Measurements from ENCODE around the gene XRRA1. TPM values are rescaled to one million over a fixed set of nuclear protein-coding genes. Genes with fewer than 3 reads are reported as not detected.

The XRRA1 gene
- total RNA-seq, 1 experiment from 2014 or later = 10.4 TPM

DNA sequence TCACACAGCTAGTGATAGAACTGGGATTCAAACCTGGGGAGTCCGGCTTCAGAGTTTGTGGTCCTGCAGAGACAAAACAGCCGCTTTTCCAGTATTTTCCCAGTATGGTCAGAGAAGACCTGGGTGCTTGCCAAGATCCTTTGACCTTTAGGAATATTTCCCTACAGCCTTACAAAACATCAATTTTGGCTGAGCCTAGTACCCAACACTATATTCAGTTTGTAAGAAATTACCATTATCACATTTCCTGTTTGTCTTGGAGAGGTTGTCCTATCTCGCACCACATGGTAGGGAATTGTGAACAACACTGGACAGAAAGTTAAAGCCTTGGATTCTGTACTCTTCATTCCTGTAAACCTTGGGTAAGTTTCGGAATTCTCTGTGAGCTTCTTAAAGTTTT is 29.1 kb upstream of the XRRA1 start:
- H3K9me3 Mint-ChIP-seq = no peaks in the 10 kb centered on the region
- H3K27ac Mint-ChIP-seq = no peak overlapping the region
- no peak overlapping the region for H3K4me3 Mint-ChIP-seq
- TF ChIP-seq ZNF416 (CRISPR knock-in tag; IDR thresholded peaks at IDR 0.05) = no peak
- TF ChIP-seq, protein P1, sequence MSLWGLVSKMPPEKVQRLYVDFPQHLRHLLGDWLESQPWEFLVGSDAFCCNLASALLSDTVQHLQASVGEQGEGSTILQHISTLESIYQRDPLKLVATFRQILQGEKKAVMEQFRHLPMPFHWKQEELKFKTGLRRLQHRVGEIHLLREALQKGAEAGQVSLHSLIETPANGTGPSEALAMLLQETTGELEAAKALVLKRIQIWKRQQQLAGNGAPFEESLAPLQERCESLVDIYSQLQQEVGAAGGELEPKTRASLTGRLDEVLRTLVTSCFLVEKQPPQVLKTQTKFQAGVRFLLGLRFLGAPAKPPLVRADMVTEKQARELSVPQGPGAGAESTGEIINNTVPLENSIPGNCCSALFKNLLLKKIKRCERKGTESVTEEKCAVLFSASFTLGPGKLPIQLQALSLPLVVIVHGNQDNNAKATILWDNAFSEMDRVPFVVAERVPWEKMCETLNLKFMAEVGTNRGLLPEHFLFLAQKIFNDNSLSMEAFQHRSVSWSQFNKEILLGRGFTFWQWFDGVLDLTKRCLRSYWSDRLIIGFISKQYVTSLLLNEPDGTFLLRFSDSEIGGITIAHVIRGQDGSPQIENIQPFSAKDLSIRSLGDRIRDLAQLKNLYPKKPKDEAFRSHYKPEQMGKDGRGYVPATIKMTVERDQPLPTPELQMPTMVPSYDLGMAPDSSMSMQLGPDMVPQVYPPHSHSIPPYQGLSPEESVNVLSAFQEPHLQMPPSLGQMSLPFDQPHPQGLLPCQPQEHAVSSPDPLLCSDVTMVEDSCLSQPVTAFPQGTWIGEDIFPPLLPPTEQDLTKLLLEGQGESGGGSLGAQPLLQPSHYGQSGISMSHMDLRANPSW (CRISPR knock-in tag; conservative IDR thresholded peaks at IDR 0.05; ENCODE audit: low read depth) = no peak
- no peak for TF ChIP-seq PRRX2 (CRISPR knock-in tag; IDR thresholded peaks at IDR 0.05)
- TF ChIP-seq, protein P2, sequence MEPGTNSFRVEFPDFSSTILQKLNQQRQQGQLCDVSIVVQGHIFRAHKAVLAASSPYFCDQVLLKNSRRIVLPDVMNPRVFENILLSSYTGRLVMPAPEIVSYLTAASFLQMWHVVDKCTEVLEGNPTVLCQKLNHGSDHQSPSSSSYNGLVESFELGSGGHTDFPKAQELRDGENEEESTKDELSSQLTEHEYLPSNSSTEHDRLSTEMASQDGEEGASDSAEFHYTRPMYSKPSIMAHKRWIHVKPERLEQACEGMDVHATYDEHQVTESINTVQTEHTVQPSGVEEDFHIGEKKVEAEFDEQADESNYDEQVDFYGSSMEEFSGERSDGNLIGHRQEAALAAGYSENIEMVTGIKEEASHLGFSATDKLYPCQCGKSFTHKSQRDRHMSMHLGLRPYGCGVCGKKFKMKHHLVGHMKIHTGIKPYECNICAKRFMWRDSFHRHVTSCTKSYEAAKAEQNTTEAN (CRISPR knock-in tag; IDR thresholded peaks at IDR 0.05) = no peak
- no peak for TF ChIP-seq FOXP1 (CRISPR knock-in tag; IDR thresholded peaks at IDR 0.05; ENCODE audit: borderline replicate concordance)
- no peak for TF ChIP-seq NFE2L1 (CRISPR knock-in tag; IDR thresholded peaks at IDR 0.05)
- TF ChIP-seq MXD4 (CRISPR knock-in tag; IDR thresholded peaks at IDR 0.05; ENCODE audit: borderline replicate concordance) = no peak
- TF ChIP-seq ZNF317 (CRISPR knock-in tag; IDR thresholded peaks at IDR 0.05; ENCODE audit: borderline replicate concordance, low read depth) = no peak
- TF ChIP-seq TEAD4 (CRISPR knock-in tag; IDR thresholded peaks at IDR 0.05) = no peak
- TF ChIP-seq SMAD4 (CRISPR knock-in tag; IDR thresholded peaks at IDR 0.05) = no peak
- no peak for TF ChIP-seq CREM (CRISPR knock-in tag; IDR thresholded peaks at IDR 0.05)
- TF ChIP-seq, protein P3, sequence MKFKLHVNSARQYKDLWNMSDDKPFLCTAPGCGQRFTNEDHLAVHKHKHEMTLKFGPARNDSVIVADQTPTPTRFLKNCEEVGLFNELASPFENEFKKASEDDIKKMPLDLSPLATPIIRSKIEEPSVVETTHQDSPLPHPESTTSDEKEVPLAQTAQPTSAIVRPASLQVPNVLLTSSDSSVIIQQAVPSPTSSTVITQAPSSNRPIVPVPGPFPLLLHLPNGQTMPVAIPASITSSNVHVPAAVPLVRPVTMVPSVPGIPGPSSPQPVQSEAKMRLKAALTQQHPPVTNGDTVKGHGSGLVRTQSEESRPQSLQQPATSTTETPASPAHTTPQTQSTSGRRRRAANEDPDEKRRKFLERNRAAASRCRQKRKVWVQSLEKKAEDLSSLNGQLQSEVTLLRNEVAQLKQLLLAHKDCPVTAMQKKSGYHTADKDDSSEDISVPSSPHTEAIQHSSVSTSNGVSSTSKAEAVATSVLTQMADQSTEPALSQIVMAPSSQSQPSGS (CRISPR knock-in tag; IDR thresholded peaks at IDR 0.05; ENCODE audit: borderline replicate concordance, low read depth) = no peak
- no peak for TF ChIP-seq NR1H2 (CRISPR knock-in tag; IDR thresholded peaks at IDR 0.05)
- TF ChIP-seq, protein P4, sequence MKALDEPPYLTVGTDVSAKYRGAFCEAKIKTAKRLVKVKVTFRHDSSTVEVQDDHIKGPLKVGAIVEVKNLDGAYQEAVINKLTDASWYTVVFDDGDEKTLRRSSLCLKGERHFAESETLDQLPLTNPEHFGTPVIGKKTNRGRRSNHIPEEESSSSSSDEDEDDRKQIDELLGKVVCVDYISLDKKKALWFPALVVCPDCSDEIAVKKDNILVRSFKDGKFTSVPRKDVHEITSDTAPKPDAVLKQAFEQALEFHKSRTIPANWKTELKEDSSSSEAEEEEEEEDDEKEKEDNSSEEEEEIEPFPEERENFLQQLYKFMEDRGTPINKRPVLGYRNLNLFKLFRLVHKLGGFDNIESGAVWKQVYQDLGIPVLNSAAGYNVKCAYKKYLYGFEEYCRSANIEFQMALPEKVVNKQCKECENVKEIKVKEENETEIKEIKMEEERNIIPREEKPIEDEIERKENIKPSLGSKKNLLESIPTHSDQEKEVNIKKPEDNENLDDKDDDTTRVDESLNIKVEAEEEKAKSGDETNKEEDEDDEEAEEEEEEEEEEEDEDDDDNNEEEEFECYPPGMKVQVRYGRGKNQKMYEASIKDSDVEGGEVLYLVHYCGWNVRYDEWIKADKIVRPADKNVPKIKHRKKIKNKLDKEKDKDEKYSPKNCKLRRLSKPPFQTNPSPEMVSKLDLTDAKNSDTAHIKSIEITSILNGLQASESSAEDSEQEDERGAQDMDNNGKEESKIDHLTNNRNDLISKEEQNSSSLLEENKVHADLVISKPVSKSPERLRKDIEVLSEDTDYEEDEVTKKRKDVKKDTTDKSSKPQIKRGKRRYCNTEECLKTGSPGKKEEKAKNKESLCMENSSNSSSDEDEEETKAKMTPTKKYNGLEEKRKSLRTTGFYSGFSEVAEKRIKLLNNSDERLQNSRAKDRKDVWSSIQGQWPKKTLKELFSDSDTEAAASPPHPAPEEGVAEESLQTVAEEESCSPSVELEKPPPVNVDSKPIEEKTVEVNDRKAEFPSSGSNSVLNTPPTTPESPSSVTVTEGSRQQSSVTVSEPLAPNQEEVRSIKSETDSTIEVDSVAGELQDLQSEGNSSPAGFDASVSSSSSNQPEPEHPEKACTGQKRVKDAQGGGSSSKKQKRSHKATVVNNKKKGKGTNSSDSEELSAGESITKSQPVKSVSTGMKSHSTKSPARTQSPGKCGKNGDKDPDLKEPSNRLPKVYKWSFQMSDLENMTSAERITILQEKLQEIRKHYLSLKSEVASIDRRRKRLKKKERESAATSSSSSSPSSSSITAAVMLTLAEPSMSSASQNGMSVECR (CRISPR knock-in tag; IDR thresholded peaks at IDR 0.05; ENCODE audit: borderline replicate concordance) = no peak
- TF ChIP-seq, protein P5, sequence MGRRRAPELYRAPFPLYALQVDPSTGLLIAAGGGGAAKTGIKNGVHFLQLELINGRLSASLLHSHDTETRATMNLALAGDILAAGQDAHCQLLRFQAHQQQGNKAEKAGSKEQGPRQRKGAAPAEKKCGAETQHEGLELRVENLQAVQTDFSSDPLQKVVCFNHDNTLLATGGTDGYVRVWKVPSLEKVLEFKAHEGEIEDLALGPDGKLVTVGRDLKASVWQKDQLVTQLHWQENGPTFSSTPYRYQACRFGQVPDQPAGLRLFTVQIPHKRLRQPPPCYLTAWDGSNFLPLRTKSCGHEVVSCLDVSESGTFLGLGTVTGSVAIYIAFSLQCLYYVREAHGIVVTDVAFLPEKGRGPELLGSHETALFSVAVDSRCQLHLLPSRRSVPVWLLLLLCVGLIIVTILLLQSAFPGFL (CRISPR knock-in tag; IDR thresholded peaks at IDR 0.05; ENCODE audit: borderline replicate concordance) = no peak
- TF ChIP-seq NFYB (CRISPR knock-in tag; conservative IDR thresholded peaks at IDR 0.05; ENCODE audit: low read depth) = no peak
- no peak for TF ChIP-seq JAZF1 (CRISPR knock-in tag; IDR thresholded peaks at IDR 0.05)
- TF ChIP-seq, protein P6, sequence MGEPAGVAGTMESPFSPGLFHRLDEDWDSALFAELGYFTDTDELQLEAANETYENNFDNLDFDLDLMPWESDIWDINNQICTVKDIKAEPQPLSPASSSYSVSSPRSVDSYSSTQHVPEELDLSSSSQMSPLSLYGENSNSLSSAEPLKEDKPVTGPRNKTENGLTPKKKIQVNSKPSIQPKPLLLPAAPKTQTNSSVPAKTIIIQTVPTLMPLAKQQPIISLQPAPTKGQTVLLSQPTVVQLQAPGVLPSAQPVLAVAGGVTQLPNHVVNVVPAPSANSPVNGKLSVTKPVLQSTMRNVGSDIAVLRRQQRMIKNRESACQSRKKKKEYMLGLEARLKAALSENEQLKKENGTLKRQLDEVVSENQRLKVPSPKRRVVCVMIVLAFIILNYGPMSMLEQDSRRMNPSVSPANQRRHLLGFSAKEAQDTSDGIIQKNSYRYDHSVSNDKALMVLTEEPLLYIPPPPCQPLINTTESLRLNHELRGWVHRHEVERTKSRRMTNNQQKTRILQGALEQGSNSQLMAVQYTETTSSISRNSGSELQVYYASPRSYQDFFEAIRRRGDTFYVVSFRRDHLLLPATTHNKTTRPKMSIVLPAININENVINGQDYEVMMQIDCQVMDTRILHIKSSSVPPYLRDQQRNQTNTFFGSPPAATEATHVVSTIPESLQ (CRISPR knock-in tag; IDR thresholded peaks at IDR 0.05) = no peak
- POLR2A ChIA-PET = no interaction called here
- no peaks in the 10 kb centered on the region for H3K4me1 Mint-ChIP-seq
- no peak for DNase-seq (ENCODE audit: low spot score)
- no peaks in the 10 kb centered on the region for H3K27me3 Mint-ChIP-seq (ENCODE audit: low read depth)
- CTCF ChIA-PET = interaction anchor here (1.0 kb wide), 1 partner anchor 162 kb away, joined by 3 read pairs; no protein-coding TSS in a partner anchor
- H3K36me3 Mint-ChIP-seq = peaks cover 22% of the 10 kb centered on the region
- no peak for ATAC-seq

Measured in WTC11 (cell line).